GM12878 (cell line): ENCODE measurements around the gene GSAP. TPM values are rescaled to one million over a fixed set of nuclear protein-coding genes. Genes with fewer than 3 reads are reported as not detected.

Source experiments
- ATF2 ChIP-seq: IDR thresholded peaks from 2 replicates; pipeline ENCODE4 v1.6.1; 2012; ENCODE audit warnings: low read length, inconsistent platforms
- BCL11A ChIP-seq: IDR thresholded peaks from 2 replicates; pipeline ENCODE4 v1.6.1; 2011; ENCODE audit warnings: low read depth, low read length
- BCLAF1 ChIP-seq: fragments of 450-650 bp; IDR thresholded peaks from 2 replicates; pipeline ENCODE4 v1.6.1; 2017; ENCODE audit warnings: antibody characterized with exemption, mild to moderate bottlenecking, moderate library complexity
- BHLHE40 ChIP-seq, 2 experiments: fragments of 450-650 bp in 1 of 2; IDR thresholded peaks; 2 replicates each; pipeline ENCODE4 v1.6.1; 2011 to 2017; ENCODE audit warnings: low read depth in 2 of 2, borderline replicate concordance in 1 of 2, improper control_type of control experiment in 1 of 2, low read length in 1 of 2, mild to moderate bottlenecking in 1 of 2
- CHD4 ChIP-seq: fragments of 200-600 bp; sonication (generic); IDR thresholded peaks from 2 replicates; pipeline ENCODE4 v1.6.1; 2016; ENCODE audit warnings: mild to moderate bottlenecking
- HCFC1 ChIP-seq: fragments of 150-350 bp; IDR thresholded peaks from 2 replicates; pipeline ENCODE4 v1.6.1; 2014; ENCODE audit warnings: low read length
- HDAC6 ChIP-seq: fragments of 200-600 bp; sonication (generic); IDR thresholded peaks from one replicate; pipeline ENCODE4 v1.8.0; 2017; ENCODE audit warnings: antibody characterized with exemption; ENCODE audit not compliant: unreplicated experiment
- HDGF ChIP-seq: fragments of 450-650 bp; IDR thresholded peaks from 2 replicates; pipeline ENCODE4 v1.6.1; 2016; ENCODE audit warnings: antibody characterized with exemption
- IRF4 ChIP-seq: IDR thresholded peaks from 2 replicates; pipeline ENCODE4 v1.6.1; 2011; ENCODE audit warnings: low read depth, low read length
- IRF5 ChIP-seq: fragments of 450-650 bp; IDR thresholded peaks from 2 replicates; pipeline ENCODE4 v1.6.1; 2017; ENCODE audit warnings: borderline replicate concordance
- JUNB ChIP-seq: IDR thresholded peaks from 2 replicates; pipeline ENCODE4 v1.6.1; 2016; ENCODE audit warnings: antibody characterized with exemption, mild to moderate bottlenecking
- MAX ChIP-seq: IDR thresholded peaks from 2 replicates; pipeline ENCODE4 v1.6.1; 2012; ENCODE audit warnings: low read depth, low read length, improper control_type of control experiment
- POLR2AphosphoS2 ChIP-seq: IDR thresholded peaks from 2 replicates; pipeline ENCODE4 v1.6.1; 2011; ENCODE audit warnings: low read depth, mild to moderate bottlenecking, low read length, improper control_type of control experiment, moderate library complexity
- POU2F2 ChIP-seq: IDR thresholded peaks from 3 replicates; pipeline ENCODE4 v1.6.1; 2011; ENCODE audit warnings: low read depth, mild to moderate bottlenecking, low read length, borderline replicate concordance
- RAD21 ChIP-seq: IDR thresholded peaks from 2 replicates; pipeline ENCODE4 v1.6.1; 2011; ENCODE audit warnings: mild to moderate bottlenecking, low read depth, low read length, moderate library complexity; ENCODE audit not compliant: insufficient read depth
- ZBTB4 ChIP-seq: fragments of 450-650 bp; formaldehyde crosslinking; IDR thresholded peaks from 2 replicates; pipeline ENCODE4 v1.4.0; 2022; ENCODE audit warnings: mild to moderate bottlenecking, moderate library complexity
- ZBTB40 ChIP-seq: fragments of 450-650 bp; IDR thresholded peaks from 2 replicates; pipeline ENCODE4 v1.6.1; 2016; ENCODE audit warnings: mild to moderate bottlenecking, moderate library complexity, borderline replicate concordance
- polyA plus RNA-seq, 11 experiments: library from polyadenylated mRNA; depleted of rRNA in 4 of 11; unstranded in 6 of 11; stranded (reverse) in 5 of 11; fragments of >200 nt; fragmentation: Nextera tagmentation in 4 of 11; fragmentation: Illumina TruSeq in 1 of 11; extraction: Ambion mirVana in 4 of 11; extraction: Trizol in 1 of 11; gene quantifications; 1 replicate in 1 of 11; 2 replicates in 10 of 11; pipeline versions ENCODE4 v1.2.1 to v1.2.3, GENCODE V29; 2011 to 2016; ENCODE audit warnings: inconsistent platforms in 2 of 11, missing spikeins in 2 of 11, low read depth in 1 of 11
- total RNA-seq, 4 experiments: library from RNA; depleted of rRNA in 3 of 4; stranded (reverse); fragments of >200 nt in 3 of 4; fragmentation: Illumina TruSeq in 1 of 4; extraction: Trizol in 1 of 4; gene quantifications; 2 replicates each; pipeline versions ENCODE4 v1.2.1 to v1.2.3, GENCODE V29; 2013 to 2021

Gene GSAP
- total and polyA plus RNA-seq, 10 of the 15 experiments (the other 5 are each of a cell fraction or from before 2014, with no cell fraction given), result 6.6 to 38.1 (median 21.8) TPM

- TF ChIP-seq IRF5 (no peak), IRF4 (peak; percentile 80), ZBTB40 (no peak), BHLHE40 (IDR thresholded peaks at IDR 0.05; ENCODE audit: borderline replicate concordance in 1 of 2, low read depth in 2 of 2, low read length in 1 of 2) (0 out of 4 replicates have a peak, but pooled peaks of 1 of the 2 experiments have one; percentile 13), BCL11A (peak; percentile 56; the same call in 1 of the 2 replicates), ATF2 (peak; percentile 90), JUNB (peak; percentile 95), BCLAF1 (no peak), MAX (no peak), POLR2AphosphoS2 (no peak), RAD21 (0 out of 2 replicates have a peak, but pooled peaks have one; percentile 3), POU2F2 (no peak), HDGF (no peak), HCFC1 (no peak), ZBTB4 (CRISPR knock-in tag) (no peak), HDAC6 (no peak), CHD4 (no peak)
These were observed 22.9 kb downstream of the GSAP start (continued) for GRCh38 chr7:77393261-77393660.
